HL-60 (cell line): ENCODE data around the gene DYNLT5.
"Not testable (repeated sequence)": the region's sequence is repeated elsewhere in the genome, so short reads cannot be mapped to it uniquely, and the experiment has no call there.

Source experiments
- DNase-seq, 2 experiments: peaks; one replicate each; pipeline ENCODE4 v3.0.0-alpha.2; 2010 to 2020; ENCODE audit warnings: low read depth in 1 of 2, low spot score in 1 of 2
- H3K27ac ChIP-seq: fragments of 250-450 bp; sonication (Bioruptor Pico); replicated peaks from 2 replicates; pipeline ENCODE4 v1.5.1; 2020; ENCODE audit warnings: mild to moderate bottlenecking, moderate library complexity
- H3K27me3 ChIP-seq: fragments of 250-450 bp; sonication (Bioruptor Pico); 2 replicates; pipeline ENCODE4 v1.5.1; 2021; ENCODE audit warnings: mild to moderate bottlenecking, moderate library complexity; ENCODE audit not compliant: insufficient read depth, poor library complexity, severe bottlenecking
- H3K4me3 ChIP-seq: replicated peaks from 2 replicates; pipeline ENCODE4 v1.5.1; 2011; ENCODE audit warnings: mild to moderate bottlenecking, control low read depth, low read length; ENCODE audit not compliant: insufficient read depth
- CTCF ChIP-seq: IDR thresholded peaks from one replicate; pipeline ENCODE4 v1.5.1; 2011; ENCODE audit warnings: low read length, control low read depth, inconsistent platforms; ENCODE audit not compliant: insufficient read depth
- GABPA ChIP-seq: IDR thresholded peaks from 2 replicates; pipeline ENCODE4 v1.6.1; 2012; ENCODE audit warnings: low read depth
- POLR2AphosphoS5 ChIP-seq: IDR thresholded peaks from 2 replicates; pipeline ENCODE4 v1.6.1; 2012; ENCODE audit warnings: low read depth
- REST ChIP-seq: IDR thresholded peaks from 2 replicates; pipeline ENCODE4 v1.6.1; 2012; ENCODE audit warnings: low read depth; ENCODE audit not compliant: insufficient replicate concordance
- SPI1 ChIP-seq: IDR thresholded peaks from 2 replicates; pipeline ENCODE4 v1.6.1; 2012; ENCODE audit warnings: low read depth, mild to moderate bottlenecking, borderline replicate concordance

The DYNLT5 gene

DNA sequence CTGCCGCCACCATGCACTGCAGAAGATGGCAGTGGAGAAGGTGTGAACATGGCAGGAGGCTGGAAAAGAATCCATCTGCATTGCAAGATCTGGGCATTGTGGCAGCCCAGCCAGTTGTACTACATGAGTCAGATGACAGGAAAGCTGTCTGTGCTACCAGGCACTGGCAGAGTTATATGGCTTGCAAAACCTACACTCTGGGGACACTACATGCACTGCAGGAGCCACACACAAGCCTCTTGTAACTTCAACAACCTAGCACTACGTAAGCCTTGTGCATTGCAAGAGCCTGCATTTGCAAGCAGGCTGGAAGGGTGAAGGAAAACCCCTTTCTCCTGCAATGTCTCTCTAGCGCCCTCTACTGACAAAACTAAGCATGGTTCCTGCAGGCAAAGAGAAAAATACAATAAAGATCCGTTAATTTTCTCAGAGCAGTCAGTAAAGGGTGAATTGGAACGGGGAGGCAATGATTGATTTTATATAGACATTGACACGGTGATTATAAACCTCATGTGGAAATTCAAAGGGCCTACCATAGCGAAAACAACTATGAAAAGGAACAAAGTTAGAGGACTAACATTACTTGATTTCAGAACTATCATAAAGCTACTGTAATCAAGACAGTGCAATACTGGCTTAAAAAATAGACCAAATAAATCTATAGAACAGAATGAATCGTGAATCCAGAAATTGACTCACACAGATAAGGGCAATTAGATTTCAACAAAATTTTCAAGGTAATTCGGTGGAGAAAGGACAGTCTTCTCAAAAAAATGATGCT lies 26.2 kb upstream of the DYNLT5 start:
- peaks cover 6% of the 10 kb centered on the region for H3K27me3 ChIP-seq
- no peak overlapping the region for H3K4me3 ChIP-seq
- TF ChIP-seq CTCF (peak; percentile 97), REST (no peak), POLR2AphosphoS5 (no peak)
- H3K27ac ChIP-seq: no peak overlapping the region
- DNase-seq: peak; percentile 20 to 53

GRCh38 chr1:66728021-66728420 lies 24.2 kb upstream of the DYNLT5 start:
- Histone ChIP-seq H3K27me3 (peaks cover 5% of the 10 kb centered on the region), H3K4me3 (no peak overlapping the region), H3K27ac (no peak overlapping the region)
- no peak for DNase-seq
- TF ChIP-seq POLR2AphosphoS5 (no peak), GABPA (no peak), REST (no peak), SPI1 (no peak), CTCF (no peak)

GRCh38 chr1:66728716-66729115 lies 23.5 kb upstream of the DYNLT5 start:
- H3K27ac ChIP-seq, DNase-seq, H3K27me3 ChIP-seq, H3K4me3 ChIP-seq: not testable (repeated sequence)

GRCh38 chr1:66729119-66729518 lies 23.1 kb upstream of the DYNLT5 start:
- TF ChIP-seq POLR2AphosphoS5 (no peak), GABPA (no peak), REST (no peak), CTCF (no peak), SPI1 (no peak)
- no peak for DNase-seq
- H3K4me3 ChIP-seq: no peak overlapping the region
- H3K27ac ChIP-seq: no peak overlapping the region
- peaks cover 3% of the 10 kb centered on the region for H3K27me3 ChIP-seq
